H9 (cell line): ENCODE data around the gene GLIPR2. TPM values are rescaled to one million over a fixed set of nuclear protein-coding genes. Genes with fewer than 3 reads are reported as not detected.

Experiments
- DNase-seq: peaks from one replicate; pipeline ENCODE4 v3.0.0-alpha.2; 2017
- H2AFZ ChIP-seq: one replicate; pipeline ENCODE4 v1.6.1; 2013; ENCODE audit warnings: mild to moderate bottlenecking, low read length, control low read depth, moderate library complexity
- H2AK5ac ChIP-seq: 2 replicates; pipeline ENCODE4 v1.6.1; 2013; ENCODE audit warnings: low read length, control low read depth, mixed read lengths; ENCODE audit not compliant: insufficient read length
- H2BK120ac ChIP-seq: one replicate; pipeline ENCODE4 v1.6.1; 2013; ENCODE audit warnings: low read depth, mild to moderate bottlenecking, low read length, control low read depth, inconsistent platforms; ENCODE audit not compliant: poor library complexity, severe bottlenecking
- H2BK12ac ChIP-seq: 2 replicates; pipeline ENCODE4 v1.6.1; 2013; ENCODE audit warnings: low read length, control low read depth, mixed read lengths, low read depth; ENCODE audit not compliant: insufficient read length
- H2BK15ac ChIP-seq: 2 replicates; pipeline ENCODE4 v1.6.1; 2013; ENCODE audit warnings: low read depth, low read length, control low read depth
- H2BK20ac ChIP-seq: one replicate; pipeline ENCODE4 v1.6.1; 2013; ENCODE audit warnings: low read depth, mild to moderate bottlenecking, low read length, control low read depth, inconsistent platforms; ENCODE audit not compliant: poor library complexity, severe bottlenecking
- H2BK5ac ChIP-seq: 2 replicates; pipeline ENCODE4 v1.6.1; 2013; ENCODE audit warnings: low read length, control low read depth, mixed read lengths; ENCODE audit not compliant: insufficient read length
- H3K14ac ChIP-seq: 2 replicates; pipeline ENCODE4 v1.6.1; 2013; ENCODE audit warnings: low read length, control low read depth; ENCODE audit not compliant: insufficient read depth
- H3K18ac ChIP-seq: 2 replicates; pipeline ENCODE4 v1.6.1; 2013; ENCODE audit warnings: low read depth, mild to moderate bottlenecking, mixed read lengths, low read length, control low read depth; ENCODE audit not compliant: insufficient read length
- H3K23ac ChIP-seq: 2 replicates; pipeline ENCODE4 v1.6.1; 2013; ENCODE audit warnings: low read length, control low read depth, mixed read lengths, low read depth; ENCODE audit not compliant: insufficient read length
- H3K23me2 ChIP-seq: 2 replicates; pipeline ENCODE4 v1.6.1; 2013; ENCODE audit warnings: low read depth, mild to moderate bottlenecking, mixed read lengths, low read length, control low read depth; ENCODE audit not compliant: insufficient read length, poor library complexity, severe bottlenecking
- H3K27ac ChIP-seq: 2 replicates; pipeline ENCODE4 v1.5.1; 2013; ENCODE audit warnings: low read length, control low read depth, mixed read lengths, low read depth; ENCODE audit not compliant: insufficient read length
- H3K27me3 ChIP-seq: 2 replicates; pipeline ENCODE4 v1.6.1; 2013; ENCODE audit warnings: low read length, control low read depth, inconsistent platforms; ENCODE audit not compliant: insufficient read depth
- H3K4ac ChIP-seq: 2 replicates; pipeline ENCODE4 v1.6.1; 2013; ENCODE audit warnings: low read depth, mild to moderate bottlenecking, control low read depth, inconsistent platforms, low read length, moderate library complexity
- H3K4me1 ChIP-seq: 2 replicates; pipeline ENCODE4 v1.6.1; 2013; ENCODE audit warnings: low read length, control low read depth, inconsistent platforms; ENCODE audit not compliant: insufficient read depth
- H3K4me2 ChIP-seq: 2 replicates; pipeline ENCODE4 v1.6.1; 2013; ENCODE audit warnings: low read length, control low read depth, mixed read lengths; ENCODE audit not compliant: insufficient read length, insufficient read depth
- H3K56ac ChIP-seq: 2 replicates; pipeline ENCODE4 v1.6.1; 2013; ENCODE audit warnings: low read depth, mild to moderate bottlenecking, mixed read lengths, low read length, control low read depth; ENCODE audit not compliant: insufficient read length
- H3K79me1 ChIP-seq: 2 replicates; pipeline ENCODE4 v1.6.1; 2013; ENCODE audit warnings: low read depth, mild to moderate bottlenecking, moderate library complexity, low read length, control low read depth, inconsistent platforms; ENCODE audit not compliant: insufficient read depth, poor library complexity, severe bottlenecking
- H3K79me2 ChIP-seq: 2 replicates; pipeline ENCODE4 v1.6.1; 2013; ENCODE audit warnings: low read length, control low read depth, inconsistent platforms; ENCODE audit not compliant: insufficient read depth
- H3K9ac ChIP-seq: 2 replicates; pipeline ENCODE4 v1.6.1; 2013; ENCODE audit warnings: low read length, control low read depth, mixed read lengths; ENCODE audit not compliant: insufficient read length; ENCODE audit errors: extremely low read depth
- H3K9me3 ChIP-seq: one replicate; pipeline ENCODE4 v1.6.1; 2013; ENCODE audit warnings: low read depth, low read length, inconsistent platforms; ENCODE audit not compliant: control insufficient read depth
- H3T11ph ChIP-seq: one replicate; pipeline ENCODE4 v1.6.1; 2013; ENCODE audit warnings: mild to moderate bottlenecking, low read length, control low read depth, inconsistent platforms
- H4K20me1 ChIP-seq: one replicate; pipeline ENCODE4 v1.6.1; 2013; ENCODE audit not compliant: control insufficient read depth, insufficient read length, insufficient read depth
- H4K5ac ChIP-seq: 2 replicates; pipeline ENCODE4 v1.6.1; 2013; ENCODE audit warnings: low read depth, mild to moderate bottlenecking, mixed read lengths, low read length, control low read depth; ENCODE audit not compliant: insufficient read length
- H4K8ac ChIP-seq: replicated peaks from 2 replicates; pipeline ENCODE4 v1.6.1; 2013; ENCODE audit warnings: low read length, control low read depth, mixed read lengths, low read depth; ENCODE audit not compliant: insufficient read length
- H4K91ac ChIP-seq: 2 replicates; pipeline ENCODE4 v1.6.1; 2013; ENCODE audit warnings: low read depth, mild to moderate bottlenecking, moderate library complexity, mixed read lengths, low read length, control low read depth; ENCODE audit not compliant: insufficient read length
- H3K27ac Mint-ChIP-seq, 3 experiments: 2 replicates in 2 of 3; 3 replicates in 1 of 3; pipeline ENCODE4 v1.8.0; 2020 to 2021; ENCODE audit warnings: mixed read lengths in 3 of 3, mild to moderate bottlenecking in 1 of 3, moderate library complexity in 1 of 3
- H3K27me3 Mint-ChIP-seq: 2 replicates; pipeline ENCODE4 v1.8.0; 2021; ENCODE audit warnings: low read depth, mild to moderate bottlenecking, moderate library complexity, mixed read lengths
- H3K36me3 Mint-ChIP-seq, 3 experiments: 2 replicates in 2 of 3; 3 replicates in 1 of 3; pipeline ENCODE4 v1.8.0; 2020 to 2021; ENCODE audit warnings: low read depth in 3 of 3, mixed read lengths in 3 of 3; ENCODE audit not compliant: insufficient read depth in 1 of 3
- H3K4me1 Mint-ChIP-seq, 2 experiments: 2 replicates each; pipeline ENCODE4 v1.8.0; 2020; ENCODE audit warnings: mixed read lengths in 2 of 2
- H3K4me3 Mint-ChIP-seq, 2 experiments: 2 replicates in 1 of 2; 3 replicates in 1 of 2; pipeline ENCODE4 v1.8.0; 2020 to 2021; ENCODE audit warnings: mild to moderate bottlenecking in 2 of 2, mixed read lengths in 2 of 2, moderate library complexity in 1 of 2
- H3K9me3 Mint-ChIP-seq, 2 experiments: 2 replicates in 1 of 2; 3 replicates in 1 of 2; pipeline ENCODE4 v1.8.0; 2020; ENCODE audit warnings: mild to moderate bottlenecking in 2 of 2, mixed read lengths in 2 of 2, moderate library complexity in 1 of 2
- CTCF ChIP-seq: fragments of 200-600 bp; sonication (generic); conservative IDR thresholded peaks from 3 replicates; pipeline ENCODE4 v1.8.0; 2021; ENCODE audit warnings: antibody characterized with exemption, mild to moderate bottlenecking
- WGBS: extraction: QIAGEN DNeasy Blood & Tissue Kit; methylation state at CpG from one replicate; pipeline ENCODE4 v1.1.7; 2013; ENCODE audit warnings: missing lambda C conversion rate, low lambda C conversion rate, mixed read lengths; ENCODE audit not compliant: insufficient read length; ENCODE audit errors: extremely low coverage; 5-methylcytosine and 5-hydroxymethylcytosine counted together
- total RNA-seq: library from RNA; stranded (reverse); gene quantifications from 2 replicates; pipeline ENCODE4 v1.2.1, GENCODE V29; 2021

Gene GLIPR2
- total RNA-seq, 1 experiment from 2014 or later: 10.0 TPM

- Histone ChIP-seq H3T11ph (no peak overlapping the region), H4K8ac (no peak overlapping the region), H3K23me2 (no peaks in the 10 kb centered on the region), H4K5ac (no peak overlapping the region), H3K4me1 (no peaks in the 10 kb centered on the region), H3K79me2 (no peaks in the 10 kb centered on the region), H3K27me3 (no peaks in the 10 kb centered on the region), H3K18ac (no peak overlapping the region), H3K9me3 (no peaks in the 10 kb centered on the region), H2AK5ac (no peak overlapping the region), H3K23ac (no peak overlapping the region), H3K27ac (no peak overlapping the region), H2BK5ac (no peak overlapping the region), H3K4ac (no peak overlapping the region), H2BK120ac (no peak overlapping the region), H3K56ac (no peak overlapping the region), H3K9ac (no peak overlapping the region), H2BK20ac (no peak overlapping the region), H4K20me1 (no peaks in the 10 kb centered on the region), H3K14ac (no peak overlapping the region), H2BK12ac (no peak overlapping the region), H2AFZ (no peak overlapping the region), H3K79me1 (no peaks in the 10 kb centered on the region), H3K4me2 (no peak overlapping the region), H2BK15ac (no peak overlapping the region), H4K91ac (no peak overlapping the region)
- no peaks in the 10 kb centered on the region for H3K9me3 Mint-ChIP-seq
- no peak for DNase-seq
- H3K36me3 Mint-ChIP-seq: peaks cover 1 to 7% (median 3%) of the 10 kb centered on the region in 3 experiments; a peak in 4 of 7 replicates
- H3K27ac Mint-ChIP-seq: peak overlapping the region in 1 of 3 experiments; percentile 7; a peak in 2 of 7 replicates
- H3K27me3 Mint-ChIP-seq: peaks cover 17% of the 10 kb centered on the region
- no peak overlapping the region for H3K4me3 Mint-ChIP-seq
- no CpG with 5 or more reads among the region's 10 CpGs for WGBS
- H3K4me1 Mint-ChIP-seq: peaks cover 3 to 17% of the 10 kb centered on the region in 2 experiments; a peak in 3 of 4 replicates
- no peak for TF ChIP-seq CTCF
These were observed 11.3 kb upstream of the GLIPR2 start for GRCh38 chr9:36125062-36125855.
